Activated CD8-positive, alpha-beta T cell treated with anti-CD3 and anti-CD28 coated beads for 36 hours (primary cell): ENCODE results near the gene DGKB. TPM values are rescaled to one million over a fixed set of nuclear protein-coding genes. Genes with fewer than 3 reads are reported as not detected.

ENCODE experiments used
- ATAC-seq: fragments of 200-7000 bp; cut with Tn5 transposase; one replicate; pipeline ENCODE4 v1.10.0; 2021; ENCODE audit warnings: mild to moderate bottlenecking, moderate library complexity
- CTCF ChIA-PET: fragments of 350-600 bp; sonication (Branson Sonifier 250); formaldehyde crosslinking; loops from one replicate; lab custom pipeline; 2021; ENCODE audit warnings: antibody characterized with exemption; lab: Charles Lee
- POLR2A ChIA-PET: fragments of 350-600 bp; sonication (Branson Sonifier 250); formaldehyde crosslinking; loops from one replicate; lab custom pipeline; 2021; ENCODE audit warnings: antibody characterized with exemption; lab: Charles Lee
- DNase-seq: peaks from one replicate; pipeline ENCODE4 v3.0.0-alpha.2; 2020
- H3K27ac Mint-ChIP-seq: one replicate; pipeline ENCODE4 v1.8.0; 2021; ENCODE audit warnings: mild to moderate bottlenecking, mixed read lengths
- H3K27me3 Mint-ChIP-seq: one replicate; pipeline ENCODE4 v1.8.0; 2021; ENCODE audit warnings: mixed read lengths
- H3K36me3 Mint-ChIP-seq: one replicate; pipeline ENCODE4 v1.8.0; 2021; ENCODE audit warnings: low read depth, mixed read lengths
- H3K4me1 Mint-ChIP-seq: one replicate; pipeline ENCODE4 v1.8.0; 2021; ENCODE audit warnings: low read depth, mixed read lengths
- H3K4me3 Mint-ChIP-seq: one replicate; pipeline ENCODE4 v1.8.0; 2021; ENCODE audit warnings: mild to moderate bottlenecking, moderate library complexity, mixed read lengths
- H3K9me3 Mint-ChIP-seq: one replicate; pipeline ENCODE4 v1.8.0; 2021; ENCODE audit warnings: mixed read lengths
- intact Hi-C: fragments of 100-400 bp; cut with micrococcal nuclease; formaldehyde crosslinking; loops from one replicate; pipeline ENCODE4 v1.10.0; 2022
- total RNA-seq, 2 experiments: library from RNA; stranded (reverse); gene quantifications; one replicate each; pipeline ENCODE4 v1.2.3, GENCODE V29; 2021
- TF ChIP-seq, protein P1 (sequence below): fragments of 200-600 bp; IDR thresholded peaks from one replicate; pipeline ENCODE4 v1.8.0; 2022; ENCODE audit warnings: antibody characterized with exemption, mild to moderate bottlenecking

DGKB gene
- total RNA-seq, 2 experiments from 2014 or later, result not detected

DNA sequence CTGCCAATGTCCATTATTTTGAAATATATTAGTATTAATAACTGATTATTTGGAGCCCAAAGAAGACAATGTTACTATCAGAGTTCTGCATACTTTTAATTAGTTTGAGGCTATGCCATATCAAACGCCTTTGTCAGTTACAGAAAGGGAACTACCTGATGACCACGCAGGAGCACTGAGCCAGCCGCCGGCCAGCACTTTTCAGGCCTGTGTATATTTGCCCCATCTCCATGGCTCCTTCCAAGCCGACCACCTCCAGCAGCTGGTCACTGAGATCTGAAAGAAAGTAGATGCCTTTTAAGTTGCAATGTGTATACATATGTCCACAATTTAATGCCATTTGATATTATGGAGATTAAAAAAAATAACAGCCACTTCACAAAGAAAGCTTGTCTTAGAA, 724.7 kb downstream of the DGKB start:
- TF ChIP-seq, protein P1, sequence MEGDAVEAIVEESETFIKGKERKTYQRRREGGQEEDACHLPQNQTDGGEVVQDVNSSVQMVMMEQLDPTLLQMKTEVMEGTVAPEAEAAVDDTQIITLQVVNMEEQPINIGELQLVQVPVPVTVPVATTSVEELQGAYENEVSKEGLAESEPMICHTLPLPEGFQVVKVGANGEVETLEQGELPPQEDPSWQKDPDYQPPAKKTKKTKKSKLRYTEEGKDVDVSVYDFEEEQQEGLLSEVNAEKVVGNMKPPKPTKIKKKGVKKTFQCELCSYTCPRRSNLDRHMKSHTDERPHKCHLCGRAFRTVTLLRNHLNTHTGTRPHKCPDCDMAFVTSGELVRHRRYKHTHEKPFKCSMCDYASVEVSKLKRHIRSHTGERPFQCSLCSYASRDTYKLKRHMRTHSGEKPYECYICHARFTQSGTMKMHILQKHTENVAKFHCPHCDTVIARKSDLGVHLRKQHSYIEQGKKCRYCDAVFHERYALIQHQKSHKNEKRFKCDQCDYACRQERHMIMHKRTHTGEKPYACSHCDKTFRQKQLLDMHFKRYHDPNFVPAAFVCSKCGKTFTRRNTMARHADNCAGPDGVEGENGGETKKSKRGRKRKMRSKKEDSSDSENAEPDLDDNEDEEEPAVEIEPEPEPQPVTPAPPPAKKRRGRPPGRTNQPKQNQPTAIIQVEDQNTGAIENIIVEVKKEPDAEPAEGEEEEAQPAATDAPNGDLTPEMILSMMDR, result no peak
- no peak overlapping the region for H3K27ac Mint-ChIP-seq
- H3K27me3 Mint-ChIP-seq, result no peaks in the 10 kb centered on the region
- DNase-seq (no peak), ATAC-seq (no peak)
- no peak overlapping the region for H3K4me3 Mint-ChIP-seq
- no peaks in the 10 kb centered on the region for H3K36me3 Mint-ChIP-seq
- ChIA-PET CTCF (no interaction called here), POLR2A (no interaction called here)
- H3K4me1 Mint-ChIP-seq, result no peaks in the 10 kb centered on the region
- H3K9me3 Mint-ChIP-seq, result no peaks in the 10 kb centered on the region
- intact Hi-C loops, result no loop called here

DNA sequence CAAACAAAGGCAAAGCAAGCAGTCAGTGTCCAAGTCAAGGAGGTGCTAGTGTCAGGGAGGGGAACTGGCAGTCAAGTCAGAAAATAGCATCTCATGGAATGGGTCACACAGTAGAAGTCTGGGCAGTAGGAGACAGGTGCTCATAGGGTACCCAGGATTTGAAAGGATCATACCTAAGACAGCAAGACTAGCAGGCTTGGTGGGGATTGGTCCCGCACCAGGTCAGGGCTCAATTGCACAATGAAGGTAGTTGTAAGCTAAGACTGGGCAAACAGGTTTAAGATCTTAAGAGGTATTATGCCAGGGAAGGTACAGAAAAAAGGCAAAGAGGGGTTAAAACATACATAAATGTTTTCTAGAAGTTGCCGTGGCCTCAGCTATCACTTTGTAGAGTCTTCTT, 731.7 kb downstream of the DGKB start:
- TF ChIP-seq, protein P1, result no peak
- ATAC-seq (no peak), DNase-seq (no peak)
- H3K27me3 Mint-ChIP-seq, result no peaks in the 10 kb centered on the region
- intact Hi-C loops, result no loop called here
- H3K4me1 Mint-ChIP-seq, result no peaks in the 10 kb centered on the region
- no peaks in the 10 kb centered on the region for H3K36me3 Mint-ChIP-seq
- ChIA-PET POLR2A (no interaction called here), CTCF (no interaction called here)
- H3K27ac Mint-ChIP-seq, result no peak overlapping the region
- peaks cover 18% of the 10 kb centered on the region for H3K9me3 Mint-ChIP-seq
- no peak overlapping the region for H3K4me3 Mint-ChIP-seq

DNA sequence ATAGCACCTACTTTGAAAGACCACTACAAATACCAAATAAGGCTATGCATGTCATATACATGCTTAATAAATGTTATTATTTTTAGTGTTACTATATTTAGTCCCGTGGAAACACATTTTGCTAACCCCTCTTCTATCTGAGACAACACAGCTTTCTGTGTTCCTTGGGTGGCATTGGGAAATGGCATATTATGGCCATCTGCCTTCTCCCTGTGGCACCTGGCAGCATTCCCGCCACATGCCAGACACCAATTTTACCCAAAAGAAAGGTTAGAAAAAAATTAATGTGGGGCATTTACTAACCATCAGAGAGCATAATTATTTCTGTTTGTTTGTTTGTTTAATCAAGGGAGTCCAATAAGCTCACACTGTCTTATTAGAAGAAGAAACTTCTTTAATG, 744.4 kb downstream of the DGKB start:
- Mint-ChIP-seq H3K27me3 (no peaks in the 10 kb centered on the region), H3K4me3 (no peak overlapping the region), H3K36me3 (no peaks in the 10 kb centered on the region), H3K4me1 (no peaks in the 10 kb centered on the region), H3K27ac (no peak overlapping the region), H3K9me3 (peaks cover 5% of the 10 kb centered on the region)
- TF ChIP-seq, protein P1, result no peak
- DNase-seq, result no peak
- ATAC-seq, result no peak
- POLR2A ChIA-PET, result no interaction called here
- intact Hi-C loops, result no loop called here
- CTCF ChIA-PET, result no interaction called here

DNA sequence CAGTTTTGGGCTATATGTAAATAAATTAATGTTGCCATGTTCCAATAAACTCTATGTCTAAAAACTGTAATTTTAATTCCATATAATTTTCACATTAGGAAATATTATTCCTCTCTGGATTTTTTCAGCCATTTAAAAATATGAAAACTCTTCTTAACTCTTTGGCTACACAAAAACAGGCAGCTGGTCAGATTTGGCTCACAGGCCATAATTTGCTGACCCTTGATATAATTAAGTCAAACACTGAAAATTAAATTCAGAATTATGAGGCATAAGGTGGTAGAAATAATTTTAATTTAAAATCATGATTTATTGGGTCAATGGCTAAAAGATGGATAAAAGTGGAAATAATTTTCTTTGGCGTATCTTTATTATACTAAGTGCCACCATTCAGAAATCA, 746.1 kb downstream of the DGKB start:
- ATAC-seq (no peak), DNase-seq (no peak)
- H3K27me3 Mint-ChIP-seq, result no peaks in the 10 kb centered on the region
- no peak overlapping the region for H3K27ac Mint-ChIP-seq
- H3K4me1 Mint-ChIP-seq, result no peaks in the 10 kb centered on the region
- intact Hi-C loops, result no loop called here
- peaks cover 3% of the 10 kb centered on the region for H3K9me3 Mint-ChIP-seq
- TF ChIP-seq, protein P1, result no peak
- ChIA-PET CTCF (no interaction called here), POLR2A (no interaction called here)
- H3K4me3 Mint-ChIP-seq, result no peak overlapping the region
- no peaks in the 10 kb centered on the region for H3K36me3 Mint-ChIP-seq

DNA sequence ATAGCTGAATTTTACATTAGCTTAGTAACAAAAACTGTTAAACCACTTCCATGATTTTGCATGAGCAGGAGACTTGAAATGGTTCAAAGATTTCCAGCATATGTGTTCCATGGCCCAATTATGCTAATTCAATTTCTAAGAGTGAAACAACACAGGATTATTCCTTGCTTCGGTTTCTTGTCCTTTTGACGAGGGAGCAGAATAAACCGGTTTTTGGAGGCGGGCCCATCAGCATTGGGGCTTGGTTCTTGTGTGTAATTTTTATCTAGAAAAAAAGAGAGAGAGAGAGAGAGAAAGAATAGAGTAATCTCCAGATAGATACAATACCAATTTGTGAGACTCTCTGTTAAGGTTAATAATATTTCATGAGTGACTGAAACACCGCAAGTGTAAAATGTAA, 753.6 kb downstream of the DGKB start:
- H3K4me3 Mint-ChIP-seq, result no peak overlapping the region
- H3K4me1 Mint-ChIP-seq, result no peaks in the 10 kb centered on the region
- POLR2A ChIA-PET, result no interaction called here
- H3K9me3 Mint-ChIP-seq, result no peaks in the 10 kb centered on the region
- no peaks in the 10 kb centered on the region for H3K36me3 Mint-ChIP-seq
- no peak overlapping the region for H3K27ac Mint-ChIP-seq
- CTCF ChIA-PET, result no interaction called here
- ATAC-seq (no peak), DNase-seq (no peak)
- intact Hi-C loops, result no loop called here
- TF ChIP-seq, protein P1, result no peak
- no peaks in the 10 kb centered on the region for H3K27me3 Mint-ChIP-seq
